ENCODE results near the gene OR8S1. TPM values are rescaled to one million over a fixed set of nuclear protein-coding genes. Genes with fewer than 3 reads are reported as not detected.
"Not testable (repeated sequence)": the region's sequence is repeated elsewhere in the genome, so short reads cannot be mapped to it uniquely, and the experiment has no call there.

The OR8S1 gene
- polyA plus RNA-seq, 1 experiment = not detected

DNA sequence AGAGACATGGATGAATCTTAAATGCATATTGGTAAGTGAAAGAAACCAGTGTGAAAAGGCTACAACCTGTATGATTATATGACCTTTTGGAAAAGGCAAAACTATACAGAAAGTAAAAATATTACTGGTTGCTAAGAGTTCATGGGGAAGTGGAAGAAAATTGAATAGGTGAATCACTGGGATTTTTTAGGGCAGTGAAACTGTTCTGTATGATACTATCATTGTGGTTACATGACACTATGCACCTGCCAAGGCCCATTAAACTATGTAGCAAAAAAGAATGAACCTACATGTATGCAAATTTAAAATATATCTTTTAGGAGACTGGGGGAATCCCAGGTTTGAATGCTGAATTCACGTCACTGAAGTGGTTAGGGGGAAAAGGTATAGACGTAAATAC lies 12.6 kb upstream of the OR8S1 start:
- ChIA-PET POLR2A (no interaction called here), CTCF (no interaction called here)
- no peak for DNase-seq (ENCODE audit: low read depth)
- TF ChIP-seq, protein P1, sequence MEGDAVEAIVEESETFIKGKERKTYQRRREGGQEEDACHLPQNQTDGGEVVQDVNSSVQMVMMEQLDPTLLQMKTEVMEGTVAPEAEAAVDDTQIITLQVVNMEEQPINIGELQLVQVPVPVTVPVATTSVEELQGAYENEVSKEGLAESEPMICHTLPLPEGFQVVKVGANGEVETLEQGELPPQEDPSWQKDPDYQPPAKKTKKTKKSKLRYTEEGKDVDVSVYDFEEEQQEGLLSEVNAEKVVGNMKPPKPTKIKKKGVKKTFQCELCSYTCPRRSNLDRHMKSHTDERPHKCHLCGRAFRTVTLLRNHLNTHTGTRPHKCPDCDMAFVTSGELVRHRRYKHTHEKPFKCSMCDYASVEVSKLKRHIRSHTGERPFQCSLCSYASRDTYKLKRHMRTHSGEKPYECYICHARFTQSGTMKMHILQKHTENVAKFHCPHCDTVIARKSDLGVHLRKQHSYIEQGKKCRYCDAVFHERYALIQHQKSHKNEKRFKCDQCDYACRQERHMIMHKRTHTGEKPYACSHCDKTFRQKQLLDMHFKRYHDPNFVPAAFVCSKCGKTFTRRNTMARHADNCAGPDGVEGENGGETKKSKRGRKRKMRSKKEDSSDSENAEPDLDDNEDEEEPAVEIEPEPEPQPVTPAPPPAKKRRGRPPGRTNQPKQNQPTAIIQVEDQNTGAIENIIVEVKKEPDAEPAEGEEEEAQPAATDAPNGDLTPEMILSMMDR (IDR thresholded peaks at IDR 0.05; ENCODE audit: insufficient read depth, low read depth, low read length) = no peak
- H3K36me3 ChIP-seq (ENCODE audit: control insufficient read depth, insufficient read depth, low read length) = no peaks in the 10 kb centered on the region
- no peak overlapping the region for H3K4me3 ChIP-seq (ENCODE audit: low read depth, low read length)
- H3K27me3 ChIP-seq (ENCODE audit: control insufficient read depth, insufficient read depth, low read length) = no peaks in the 10 kb centered on the region

DNA sequence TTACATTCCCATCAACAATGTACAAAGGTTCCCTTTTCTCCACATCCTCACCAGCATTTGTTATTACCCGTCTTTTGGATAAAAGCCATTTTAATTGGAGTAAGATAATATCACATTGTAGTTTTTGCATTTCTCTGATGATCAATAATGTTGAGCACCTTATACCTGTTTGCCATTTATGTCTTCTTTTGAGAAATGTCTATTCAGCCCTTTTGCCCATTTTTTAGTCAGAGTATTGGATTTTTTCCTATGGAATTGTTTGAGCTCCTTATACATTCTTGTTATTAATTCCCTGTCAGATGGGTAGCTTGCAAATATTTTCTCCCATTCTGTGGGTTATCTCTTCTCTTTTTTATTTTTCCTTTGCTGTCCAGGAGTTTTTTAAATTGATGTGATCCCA lies 10.7 kb upstream of the OR8S1 start:
- Histone ChIP-seq H3K27me3 (ENCODE audit: control insufficient read depth, insufficient read depth, low read length) (no peaks in the 10 kb centered on the region), H3K36me3 (ENCODE audit: control insufficient read depth, insufficient read depth, low read length) (no peaks in the 10 kb centered on the region), H3K4me3 (ENCODE audit: low read depth, low read length) (no peak overlapping the region)
- TF ChIP-seq, protein P1 (IDR thresholded peaks at IDR 0.05; ENCODE audit: insufficient read depth, low read depth, low read length) = no peak
- POLR2A ChIA-PET = no interaction called here
- CTCF ChIA-PET = no interaction called here
- DNase-seq (ENCODE audit: low read depth) = no peak

DNA sequence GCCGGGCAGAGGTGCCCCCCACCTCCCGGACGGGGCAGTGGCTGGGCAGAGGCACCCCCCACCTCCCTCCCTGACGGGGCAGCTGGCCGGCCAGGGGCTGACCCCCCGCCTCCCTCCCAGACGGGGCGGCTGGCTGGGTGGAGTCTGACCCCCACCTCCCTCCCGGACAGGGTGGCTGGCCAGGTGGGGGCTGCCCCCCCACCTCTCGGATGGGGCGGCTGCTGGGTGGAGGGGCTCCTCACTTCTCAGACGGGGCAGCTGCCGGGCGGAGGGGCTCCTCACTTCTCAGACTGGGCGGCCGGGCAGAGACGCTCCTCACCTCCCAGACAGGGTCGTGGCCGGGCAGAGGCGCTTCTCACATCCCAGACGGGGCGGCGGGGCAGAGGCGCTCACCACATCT lies 5.1 kb upstream of the OR8S1 start:
- H3K4me3 ChIP-seq (ENCODE audit: low read depth, low read length); H3K27me3 ChIP-seq (ENCODE audit: control insufficient read depth, insufficient read depth, low read length); CTCF ChIA-PET; DNase-seq (ENCODE audit: low read depth); POLR2A ChIA-PET; H3K36me3 ChIP-seq (ENCODE audit: control insufficient read depth, insufficient read depth, low read length): not testable (repeated sequence)

DNA sequence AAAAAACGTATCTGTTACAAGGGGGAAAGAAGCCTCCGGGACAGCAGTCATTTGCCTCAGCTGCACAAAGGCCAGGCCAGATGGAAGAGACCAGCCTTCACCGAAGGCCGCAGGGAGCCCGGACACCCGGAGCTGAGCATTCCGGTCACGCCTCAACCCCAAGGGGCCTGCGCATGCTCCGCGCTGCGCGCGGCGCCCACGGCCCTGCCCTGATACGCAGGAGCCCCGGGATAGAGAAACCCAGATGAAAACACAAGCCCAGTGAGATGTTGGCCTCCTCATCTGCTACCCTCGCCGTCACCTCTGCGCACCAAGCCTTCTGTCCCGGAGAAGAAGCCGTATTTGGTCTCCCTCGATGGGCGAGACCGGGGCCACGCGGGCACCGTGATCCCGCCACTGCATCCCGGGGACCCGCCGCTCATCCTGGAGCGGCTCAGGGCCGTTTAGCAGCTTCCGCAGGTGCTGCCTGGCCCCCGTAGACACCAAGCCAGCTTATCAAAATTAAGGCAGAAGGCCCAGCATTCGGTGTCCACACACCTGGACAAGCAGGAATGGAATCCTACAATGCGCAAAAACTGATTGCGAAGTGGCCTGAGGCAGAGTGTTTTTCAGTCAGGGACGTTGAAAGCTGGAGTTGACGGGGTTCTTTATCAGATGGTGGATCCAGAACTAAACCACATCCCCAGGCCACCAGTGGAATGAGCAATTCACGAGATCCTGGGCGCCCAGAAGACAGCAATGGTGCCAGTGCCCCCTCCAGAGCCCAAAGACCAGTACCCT lies 2.6 kb downstream of the OR8S1 start:
- no peak overlapping the region for H3K4me3 ChIP-seq (ENCODE audit: low read depth, low read length)
- peaks cover 5% of the 10 kb centered on the region for H3K27me3 ChIP-seq (ENCODE audit: control insufficient read depth, insufficient read depth, low read length)
- ChIA-PET CTCF (no interaction called here), POLR2A (no interaction called here)
- H3K36me3 ChIP-seq (ENCODE audit: control insufficient read depth, insufficient read depth, low read length) = no peaks in the 10 kb centered on the region
- TF ChIP-seq, protein P1 (IDR thresholded peaks at IDR 0.05; ENCODE audit: insufficient read depth, low read depth, low read length) = no peak
- no peak for DNase-seq (ENCODE audit: low read depth)

DNA sequence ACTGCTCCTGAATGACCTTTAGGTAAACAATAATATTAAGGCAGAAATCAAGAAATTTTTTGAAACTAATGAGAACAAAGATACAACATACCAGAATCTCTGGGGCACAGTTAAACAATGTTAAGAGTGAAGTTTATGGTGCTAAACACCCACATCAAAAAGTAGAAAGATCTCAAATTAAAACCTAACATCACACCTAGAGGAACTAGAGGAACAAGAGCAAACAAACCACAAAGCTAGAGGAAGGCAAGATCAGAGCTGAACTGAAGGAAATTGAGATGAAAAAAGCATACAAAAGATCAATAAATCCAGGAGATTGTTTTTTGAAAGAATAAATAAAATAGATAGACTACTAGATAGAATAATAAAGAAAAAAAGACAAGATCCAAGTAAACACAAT lies 7.2 kb downstream of the OR8S1 start:
- H3K36me3 ChIP-seq (ENCODE audit: control insufficient read depth, insufficient read depth, low read length) = no peaks in the 10 kb centered on the region
- TF ChIP-seq, protein P1 (IDR thresholded peaks at IDR 0.05; ENCODE audit: insufficient read depth, low read depth, low read length) = no peak
- CTCF ChIA-PET = no interaction called here
- DNase-seq (ENCODE audit: low read depth) = no peak
- POLR2A ChIA-PET = no interaction called here
- 0 out of 2 replicates have a peak, but pooled peaks cover 2% of the 10 kb centered on the region for H3K27me3 ChIP-seq (ENCODE audit: control insufficient read depth, insufficient read depth, low read length)
- no peak overlapping the region for H3K4me3 ChIP-seq (ENCODE audit: low read depth, low read length)

DNA sequence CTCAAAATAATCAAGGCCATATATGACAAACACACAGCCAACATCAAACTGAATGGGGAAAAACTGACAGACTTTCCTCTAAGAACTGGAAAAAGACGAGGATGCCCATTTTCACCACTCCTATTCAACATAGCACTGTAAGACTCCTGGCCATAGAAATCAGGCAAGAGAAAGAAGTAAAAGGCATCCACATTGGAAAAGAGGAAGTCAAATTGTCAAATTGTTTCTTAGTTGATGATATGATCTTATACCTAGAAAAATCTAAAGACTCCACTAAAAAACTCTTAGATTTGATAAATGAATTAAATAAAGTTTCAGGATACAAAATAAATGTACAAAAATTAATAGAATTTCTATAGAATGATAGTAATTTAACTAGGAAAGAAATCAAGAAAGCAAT lies 11.2 kb downstream of the OR8S1 start:
- no peak overlapping the region for H3K4me3 ChIP-seq (ENCODE audit: low read depth, low read length)
- no peaks in the 10 kb centered on the region for H3K36me3 ChIP-seq (ENCODE audit: control insufficient read depth, insufficient read depth, low read length)
- ChIA-PET POLR2A (no interaction called here), CTCF (interaction anchor here (10.4 kb wide), 1 partner anchor 82 kb away, joined by 116 read pairs; no protein-coding TSS in a partner anchor)
- H3K27me3 ChIP-seq (ENCODE audit: control insufficient read depth, insufficient read depth, low read length) = no peaks in the 10 kb centered on the region
- no peak for DNase-seq (ENCODE audit: low read depth)
- TF ChIP-seq, protein P1 (IDR thresholded peaks at IDR 0.05; ENCODE audit: insufficient read depth, low read depth, low read length) = no peak
